ENCODE data around the gene BARD1. TPM values are rescaled to one million over a fixed set of nuclear protein-coding genes. Genes with fewer than 3 reads are reported as not detected.
"Not testable (repeated sequence)": the region's sequence is repeated elsewhere in the genome, so short reads cannot be mapped to it uniquely, and the experiment has no call there.

Gene BARD1
- polyA plus RNA-seq, 2 of the 4 experiments (the other 2 are of a cell fraction): 8.3 to 9.9 TPM

DNA sequence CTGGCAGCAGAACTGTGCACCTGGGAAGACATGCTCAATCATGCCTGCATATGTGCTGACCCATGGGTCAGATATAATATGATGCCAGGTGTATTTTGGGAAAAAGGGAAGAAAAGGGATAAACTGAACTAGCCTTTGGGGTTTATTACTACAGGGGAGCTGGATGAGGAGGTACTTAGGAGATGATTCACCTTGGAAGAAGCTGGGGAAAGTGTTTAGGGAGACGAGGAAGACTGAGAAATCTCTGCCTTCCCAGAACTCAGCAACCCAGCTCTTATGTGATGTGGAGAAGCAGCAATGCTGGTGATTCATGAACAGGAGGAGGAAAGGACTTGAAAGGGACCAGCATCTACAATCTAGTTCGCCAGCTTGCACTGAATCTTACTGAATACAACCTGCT lies 110.2 kb downstream of the BARD1 start (continued):
- TF ChIP-seq MAFK (IDR thresholded peaks at IDR 0.05; ENCODE audit: partially characterized antibody) (no peak), EHMT2 (IDR thresholded peaks at IDR 0.05; ENCODE audit: low read depth) (no peak), KDM5A (IDR thresholded peaks at IDR 0.05) (no peak), BHLHE40 (IDR thresholded peaks at IDR 0.05; ENCODE audit: low read depth, low read length) (no peak)
- TF ChIP-seq, protein P1, sequence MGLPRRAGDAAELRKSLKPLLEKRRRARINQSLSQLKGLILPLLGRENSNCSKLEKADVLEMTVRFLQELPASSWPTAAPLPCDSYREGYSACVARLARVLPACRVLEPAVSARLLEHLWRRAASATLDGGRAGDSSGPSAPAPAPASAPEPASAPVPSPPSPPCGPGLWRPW (IDR thresholded peaks at IDR 0.05): no peak

DNA sequence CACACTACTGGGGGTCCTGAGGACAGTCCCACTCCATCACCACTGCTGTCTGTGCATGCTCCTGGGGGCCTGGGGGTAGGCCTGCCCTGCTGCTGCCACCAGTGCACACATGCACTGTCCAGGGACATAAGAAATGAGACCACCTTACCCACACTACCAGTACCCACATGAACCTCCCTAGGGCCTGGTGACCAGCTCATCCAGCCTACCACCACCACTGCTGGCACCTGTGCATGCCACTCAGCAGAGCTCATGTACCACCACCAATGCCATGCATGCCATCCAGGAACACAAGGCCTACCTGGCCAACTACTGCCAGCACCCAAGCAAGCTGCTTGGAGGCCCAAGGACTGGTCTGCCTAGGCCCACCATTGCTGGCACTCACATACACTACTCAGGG lies 112.8 kb downstream of the BARD1 start:
- ChIA-PET CTCF (no interaction called here), POLR2A (no interaction called here)
- FAIRE-seq: no peak
- no peak for TF ChIP-seq ZNF302 (CRISPR knock-in tag; IDR thresholded peaks at IDR 0.05)
- TF ChIP-seq, protein P2, sequence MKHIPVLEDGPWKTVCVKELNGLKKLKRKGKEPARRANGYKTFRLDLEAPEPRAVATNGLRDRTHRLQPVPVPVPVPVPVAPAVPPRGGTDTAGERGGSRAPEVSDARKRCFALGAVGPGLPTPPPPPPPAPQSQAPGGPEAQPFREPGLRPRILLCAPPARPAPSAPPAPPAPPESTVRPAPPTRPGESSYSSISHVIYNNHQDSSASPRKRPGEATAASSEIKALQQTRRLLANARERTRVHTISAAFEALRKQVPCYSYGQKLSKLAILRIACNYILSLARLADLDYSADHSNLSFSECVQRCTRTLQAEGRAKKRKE (CRISPR knock-in tag; IDR thresholded peaks at IDR 0.05; ENCODE audit: low read depth): no peak
- TF ChIP-seq ZC3H11A (IDR thresholded peaks at IDR 0.05): no peak
- TF ChIP-seq, protein P3, sequence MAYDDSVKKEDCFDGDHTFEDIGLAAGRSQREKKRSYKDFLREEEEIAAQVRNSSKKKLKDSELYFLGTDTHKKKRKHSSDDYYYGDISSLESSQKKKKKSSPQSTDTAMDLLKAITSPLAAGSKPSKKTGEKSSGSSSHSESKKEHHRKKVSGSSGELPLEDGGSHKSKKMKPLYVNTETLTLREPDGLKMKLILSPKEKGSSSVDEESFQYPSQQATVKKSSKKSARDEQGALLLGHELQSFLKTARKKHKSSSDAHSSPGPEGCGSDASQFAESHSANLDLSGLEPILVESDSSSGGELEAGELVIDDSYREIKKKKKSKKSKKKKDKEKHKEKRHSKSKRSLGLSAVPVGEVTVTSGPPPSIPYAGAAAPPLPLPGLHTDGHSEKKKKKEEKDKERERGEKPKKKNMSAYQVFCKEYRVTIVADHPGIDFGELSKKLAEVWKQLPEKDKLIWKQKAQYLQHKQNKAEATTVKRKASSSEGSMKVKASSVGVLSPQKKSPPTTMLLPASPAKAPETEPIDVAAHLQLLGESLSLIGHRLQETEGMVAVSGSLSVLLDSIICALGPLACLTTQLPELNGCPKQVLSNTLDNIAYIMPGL (CRISPR knock-in tag; IDR thresholded peaks at IDR 0.05; ENCODE audit: borderline replicate concordance): no peak
- Histone ChIP-seq H3K4me1 (no peaks in the 10 kb centered on the region), H3K4me2 (no peak overlapping the region), H3K27ac (no peak overlapping the region), H3K4me3 (no peak overlapping the region), H3K9me3 (no peaks in the 10 kb centered on the region)
- ATAC-seq: no peak
- no peak for DNase-seq (ENCODE audit: low read depth in 1 of 2, low spot score in 1 of 2)

DNA sequence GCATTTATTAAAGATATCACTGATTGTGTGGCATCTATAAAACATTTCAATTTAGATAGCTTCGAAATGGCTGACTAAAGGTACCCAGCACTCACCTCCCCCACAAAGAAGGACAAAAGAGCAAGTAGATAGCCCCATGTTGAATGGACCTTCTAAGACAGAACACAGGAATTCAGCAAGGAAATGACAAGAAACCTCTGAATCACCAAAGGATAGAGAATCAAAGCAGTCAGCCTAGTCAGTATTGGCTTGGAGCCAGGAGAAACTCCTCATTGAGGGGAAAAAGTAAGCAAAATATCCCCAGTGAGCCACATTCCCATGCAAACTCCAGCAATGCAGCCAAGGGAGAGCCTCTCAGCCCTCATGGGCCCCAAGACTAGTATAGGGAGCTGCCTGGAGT lies 113.7 kb downstream of the BARD1 start:
- ATAC-seq: no peak
- FAIRE-seq: no peak

DNA sequence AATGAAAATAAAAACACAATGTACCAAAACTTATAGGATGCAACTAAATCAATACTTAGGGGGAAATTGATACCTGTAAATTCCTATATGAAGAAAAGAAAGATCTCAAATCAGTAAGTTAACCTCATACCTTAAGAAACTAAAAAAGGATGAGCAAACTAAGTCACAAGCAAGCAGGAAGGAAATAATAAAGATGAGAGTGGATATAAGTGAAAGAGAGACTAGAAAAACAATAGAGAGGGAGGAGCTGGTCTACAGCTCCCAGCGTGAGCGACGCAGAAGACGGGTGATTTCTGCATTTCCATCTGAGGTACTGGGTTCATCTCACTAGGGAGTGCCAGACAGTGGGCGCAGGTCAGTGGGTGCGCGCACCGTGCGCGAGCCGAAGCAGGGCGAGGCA lies 125.9 kb downstream of the BARD1 start:
- ATAC-seq: peak; percentile 53 to 73; a peak in 4 of 6 replicates

More for the DNA sequence above, 113.7 kb downstream of the BARD1 start:
- H3K4me1 ChIP-seq: no peaks in the 10 kb centered on the region
- H3K9me3 ChIP-seq: no peaks in the 10 kb centered on the region
- ChIA-PET CTCF (interaction anchor here (0.5 kb wide), 1 partner anchor 574 kb away, joined by 4 read pairs; no protein-coding TSS in a partner anchor), POLR2A (no interaction called here)
- DNase-seq (ENCODE audit: low read depth in 1 of 2, low spot score in 1 of 2): no peak
- H3K4me3 ChIP-seq: no peak overlapping the region
- WGBS (ENCODE audit: missing lambda C conversion rate): 17% methylated on average over 1 of the region's 1 CpG
- TF ChIP-seq CHD4 (IDR thresholded peaks at IDR 0.05; ENCODE audit: borderline replicate concordance) (no peak), NPAS2 (CRISPR knock-in tag; IDR thresholded peaks at IDR 0.05; ENCODE audit: borderline replicate concordance) (no peak), NR3C1 (IDR thresholded peaks at IDR 0.05) (no peak), PHF8 (IDR thresholded peaks at IDR 0.05; ENCODE audit: borderline replicate concordance, low read depth) (no peak), SREBF2 (IDR thresholded peaks at IDR 0.05) (no peak), MAZ (IDR thresholded peaks at IDR 0.05; ENCODE audit: borderline replicate concordance, low read depth, low read length) (no peak), RAD21 (conservative IDR thresholded peaks at IDR 0.05 in 1 of 2, IDR thresholded peaks at IDR 0.05 in 1 of 2) (no peak), HDAC2 (IDR thresholded peaks at IDR 0.05) (no peak), RFX5 (IDR thresholded peaks at IDR 0.05) (no peak), NFE2L2 (conservative IDR thresholded peaks at IDR 0.05; ENCODE audit: low read length) (no peak)
- TF ChIP-seq, protein P4, sequence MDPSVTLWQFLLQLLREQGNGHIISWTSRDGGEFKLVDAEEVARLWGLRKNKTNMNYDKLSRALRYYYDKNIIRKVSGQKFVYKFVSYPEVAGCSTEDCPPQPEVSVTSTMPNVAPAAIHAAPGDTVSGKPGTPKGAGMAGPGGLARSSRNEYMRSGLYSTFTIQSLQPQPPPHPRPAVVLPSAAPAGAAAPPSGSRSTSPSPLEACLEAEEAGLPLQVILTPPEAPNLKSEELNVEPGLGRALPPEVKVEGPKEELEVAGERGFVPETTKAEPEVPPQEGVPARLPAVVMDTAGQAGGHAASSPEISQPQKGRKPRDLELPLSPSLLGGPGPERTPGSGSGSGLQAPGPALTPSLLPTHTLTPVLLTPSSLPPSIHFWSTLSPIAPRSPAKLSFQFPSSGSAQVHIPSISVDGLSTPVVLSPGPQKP (IDR thresholded peaks at IDR 0.05; ENCODE audit: low read depth, low read length): no peak
- TF ChIP-seq, protein P5, sequence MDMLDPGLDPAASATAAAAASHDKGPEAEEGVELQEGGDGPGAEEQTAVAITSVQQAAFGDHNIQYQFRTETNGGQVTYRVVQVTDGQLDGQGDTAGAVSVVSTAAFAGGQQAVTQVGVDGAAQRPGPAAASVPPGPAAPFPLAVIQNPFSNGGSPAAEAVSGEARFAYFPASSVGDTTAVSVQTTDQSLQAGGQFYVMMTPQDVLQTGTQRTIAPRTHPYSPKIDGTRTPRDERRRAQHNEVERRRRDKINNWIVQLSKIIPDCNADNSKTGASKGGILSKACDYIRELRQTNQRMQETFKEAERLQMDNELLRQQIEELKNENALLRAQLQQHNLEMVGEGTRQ (IDR thresholded peaks at IDR 0.05): no peak
- no peak overlapping the region for H3K27ac ChIP-seq
- no peak overlapping the region for H3K4me2 ChIP-seq

More for the DNA sequence above, 125.9 kb downstream of the BARD1 start:
- H3K9me3 ChIP-seq; CTCF ChIA-PET; DNase-seq (ENCODE audit: low read depth in 1 of 2, low spot score in 1 of 2); H3K4me1 ChIP-seq; FAIRE-seq: not testable (repeated sequence)
- POLR2A ChIA-PET: interaction anchor here (1.0 kb wide), 1 partner anchor 1400 kb away, joined by 3 read pairs; the partner anchor contains the start of gene SPAG16
- H3K4me3 ChIP-seq: peak overlapping the region; percentile 53
- 4% methylated on average over 5 of the region's 12 CpGs for WGBS (ENCODE audit: missing lambda C conversion rate)
- peak overlapping the region; percentile 63; a peak in 5 of 6 replicates for H3K27ac ChIP-seq
- peak overlapping the region; percentile 83 for H3K4me2 ChIP-seq

Data from A549 (cell line).